AML-193 (cell line): ENCODE data around the gene SSC5D.
"Not testable (repeated sequence)": the region's sequence is repeated elsewhere in the genome, so short reads cannot be mapped to it uniquely, and the experiment has no call there.

Experiments
- DNase-seq, 2 experiments: peaks; one replicate each; lab custom pipeline; 2025; lab: John Stamatoyannopoulos, UW

SSC5D gene

DNA sequence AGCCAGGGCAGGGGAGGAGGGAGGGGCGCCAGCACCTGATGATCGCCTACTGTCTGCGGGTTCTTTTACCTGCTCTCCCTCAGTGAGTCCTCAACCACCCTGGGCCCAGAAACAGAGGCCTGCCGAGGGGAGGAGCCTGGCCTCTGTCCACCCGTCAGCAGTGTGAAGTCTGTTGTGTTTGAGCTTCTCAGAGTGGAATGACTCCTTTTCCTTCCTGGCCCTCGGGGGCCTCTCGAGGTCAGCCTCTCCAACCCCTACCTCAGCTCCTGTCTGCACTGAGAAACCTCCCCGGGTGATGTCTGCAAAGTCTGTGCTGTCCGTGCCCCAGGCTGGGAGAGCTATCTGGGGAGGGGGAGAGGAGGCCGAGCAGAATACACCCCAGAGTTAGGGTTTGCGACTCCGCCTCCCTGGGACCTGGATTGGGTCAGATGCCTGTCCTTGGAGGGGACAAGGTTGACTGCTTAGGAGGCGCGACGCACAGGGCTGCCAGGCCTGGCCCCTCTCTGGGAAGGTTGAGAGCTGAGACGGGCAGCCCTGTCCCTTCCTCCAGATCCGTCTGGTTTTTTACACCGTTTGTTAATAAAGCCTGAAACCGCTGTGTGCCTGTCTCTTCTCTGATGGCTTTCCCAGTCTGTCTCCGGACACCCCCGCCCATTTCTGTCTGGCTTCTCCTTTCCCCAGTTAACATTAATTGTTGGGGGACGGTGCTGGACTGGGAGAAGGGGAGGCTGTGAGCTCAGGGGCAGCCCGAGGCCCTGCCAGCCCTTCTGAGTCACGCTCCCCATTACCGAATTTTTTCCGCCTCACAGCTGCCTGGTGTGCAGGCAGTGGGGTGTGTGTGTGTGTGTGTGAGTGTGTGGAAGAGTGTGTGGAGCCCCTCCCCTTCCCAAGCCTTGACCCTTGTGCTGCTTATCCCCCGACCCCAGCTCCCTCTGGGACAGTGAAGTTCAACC is 989 bp upstream of the SSC5D start:
- DNase-seq: no peak

- DNase-seq: no peak
Measured at GRCh38 chr19:55488986-55489710, 912 bp downstream of the SSC5D start.

- DNase-seq: no peak
Measured at GRCh38 chr19:55489711-55490477, 1.7 kb downstream of the SSC5D start.

GRCh38 chr19:55490478-55491432 is 2.5 kb downstream of the SSC5D start:
- DNase-seq: no peak

DNA sequence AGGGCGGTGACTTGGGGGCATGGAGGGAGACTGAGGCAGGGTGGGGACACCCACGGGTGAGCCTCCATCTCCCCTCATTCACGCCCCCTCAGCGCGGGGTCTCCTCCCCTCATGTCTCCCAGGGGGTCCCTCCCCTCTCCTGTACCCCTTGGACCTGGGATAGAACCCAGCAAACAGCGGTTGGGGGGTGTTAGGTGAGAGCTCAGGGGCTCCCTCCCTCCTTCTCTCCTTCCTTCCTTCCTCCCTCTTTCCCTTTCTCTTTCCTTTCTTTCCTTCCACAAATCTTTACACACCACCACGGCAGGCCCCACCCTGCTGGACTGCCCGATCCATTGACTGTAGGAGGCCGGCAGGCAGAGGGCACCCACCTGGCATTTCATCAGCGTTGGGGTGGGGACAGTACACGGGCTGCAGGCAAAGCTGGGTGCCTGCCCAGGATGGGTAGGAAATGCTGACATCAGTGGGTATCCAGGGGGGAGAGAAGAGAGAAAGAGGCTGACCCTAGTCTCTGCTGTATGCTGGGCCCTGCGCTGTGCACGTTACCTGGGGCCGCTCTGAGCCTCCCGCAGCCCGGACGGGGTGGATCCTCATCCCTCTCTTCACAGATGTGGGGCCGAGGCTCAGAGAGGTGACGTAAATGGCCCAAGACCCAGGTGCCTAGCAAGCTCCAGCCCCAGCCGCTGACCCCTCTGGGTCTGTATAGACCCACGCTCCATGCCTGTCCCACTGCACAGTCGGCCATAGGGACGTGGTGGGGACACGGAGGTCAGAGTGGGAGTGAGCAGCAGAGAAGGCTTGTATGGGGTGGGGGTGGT is 3.5 kb downstream of the SSC5D start:
- DNase-seq: no peak

DNA sequence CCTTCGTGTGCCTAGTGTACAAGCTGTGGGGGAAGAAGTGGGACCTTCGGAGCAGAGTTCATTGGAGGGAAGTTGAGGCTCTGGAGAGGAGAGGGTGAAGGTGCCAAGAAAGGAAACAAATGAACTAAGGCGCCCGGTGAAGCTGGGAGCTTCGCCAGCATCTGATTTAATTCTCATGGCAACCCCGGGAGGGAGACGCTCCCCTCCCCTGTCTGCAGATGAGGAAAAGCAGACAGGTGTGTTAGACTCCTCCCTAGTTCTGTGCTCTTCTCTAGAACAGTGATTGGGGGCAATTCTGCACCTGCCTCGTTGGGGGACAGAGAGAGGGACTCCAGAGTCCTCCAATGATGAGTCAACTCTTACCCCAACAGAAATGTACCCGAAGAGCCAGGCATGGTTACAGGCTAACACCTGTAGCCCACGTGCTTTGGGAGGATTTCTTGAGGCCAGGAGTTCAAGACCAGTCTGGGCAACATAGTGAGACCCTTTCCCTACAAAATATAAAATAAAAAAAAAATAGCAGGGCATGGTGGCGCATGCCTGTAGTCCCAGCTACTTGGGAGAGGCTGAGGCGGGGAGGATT is 4.2 kb downstream of the SSC5D start:
- DNase-seq: no peak

GRCh38 chr19:55493052-55493644 is 4.9 kb downstream of the SSC5D start:
- no peak for DNase-seq

GRCh38 chr19:55493645-55494171 is 5.5 kb downstream of the SSC5D start:
- DNase-seq: no peak

DNA sequence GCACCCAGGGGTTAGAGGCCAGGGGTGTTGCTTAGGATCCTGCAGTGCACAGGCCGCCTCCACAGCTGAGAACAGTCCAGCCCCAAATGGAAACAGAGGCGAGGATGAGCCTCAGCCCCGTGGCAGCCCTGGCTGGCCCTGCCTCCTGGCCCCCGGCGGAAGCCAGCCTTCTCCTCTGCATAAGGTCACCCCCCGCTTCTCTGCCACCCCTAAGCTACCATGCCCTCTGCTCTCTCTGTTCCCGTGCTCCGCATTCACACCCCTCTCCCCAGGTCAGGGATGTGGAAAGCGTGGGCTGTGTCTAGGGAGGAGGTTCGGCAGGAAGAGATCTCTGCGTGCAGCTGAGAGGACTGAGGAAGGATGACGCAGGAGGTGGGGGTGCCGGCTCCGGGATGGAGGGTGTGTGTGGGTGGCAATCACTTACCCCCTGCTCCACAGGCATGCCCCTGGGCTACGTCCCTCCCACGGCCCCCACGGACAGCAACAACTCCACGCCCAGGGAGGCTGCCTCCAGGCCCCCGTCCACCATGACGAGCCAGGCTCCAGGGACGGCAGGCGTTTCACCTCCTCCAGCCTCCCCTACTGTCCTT is 6.0 kb downstream of the SSC5D start:
- no peak for DNase-seq

- no peak for DNase-seq
Measured at GRCh38 chr19:55495646-55496349, 7.6 kb downstream of the SSC5D start.

- DNase-seq: not testable (repeated sequence)
Measured at GRCh38 chr19:55496820-55497219, 8.6 kb downstream of the SSC5D start.

DNA sequence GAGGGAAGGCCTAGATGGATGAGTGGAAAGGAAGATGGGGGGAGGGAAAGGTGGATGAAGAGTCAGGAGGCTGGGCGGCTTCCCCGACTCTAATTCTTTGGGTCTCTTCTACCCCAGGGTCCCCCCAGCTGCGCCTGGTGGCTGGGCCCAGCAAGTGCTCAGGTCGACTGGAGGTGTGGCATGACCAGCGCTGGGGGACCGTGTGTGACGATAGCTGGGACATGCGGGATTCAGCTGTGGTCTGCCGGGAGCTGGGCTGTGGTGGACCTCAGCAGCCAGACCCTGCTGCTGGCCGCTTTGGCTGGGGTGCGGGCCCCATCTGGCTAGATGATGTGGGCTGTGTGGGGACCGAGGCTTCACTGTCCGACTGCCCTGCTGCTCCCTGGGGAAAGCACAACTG is 9.5 kb downstream of the SSC5D start:
- DNase-seq: no peak

GRCh38 chr19:55498246-55498840 is 10.1 kb downstream of the SSC5D start:
- DNase-seq: no peak

GRCh38 chr19:55500368-55500952 is 12.2 kb downstream of the SSC5D start:
- no peak for DNase-seq

DNA sequence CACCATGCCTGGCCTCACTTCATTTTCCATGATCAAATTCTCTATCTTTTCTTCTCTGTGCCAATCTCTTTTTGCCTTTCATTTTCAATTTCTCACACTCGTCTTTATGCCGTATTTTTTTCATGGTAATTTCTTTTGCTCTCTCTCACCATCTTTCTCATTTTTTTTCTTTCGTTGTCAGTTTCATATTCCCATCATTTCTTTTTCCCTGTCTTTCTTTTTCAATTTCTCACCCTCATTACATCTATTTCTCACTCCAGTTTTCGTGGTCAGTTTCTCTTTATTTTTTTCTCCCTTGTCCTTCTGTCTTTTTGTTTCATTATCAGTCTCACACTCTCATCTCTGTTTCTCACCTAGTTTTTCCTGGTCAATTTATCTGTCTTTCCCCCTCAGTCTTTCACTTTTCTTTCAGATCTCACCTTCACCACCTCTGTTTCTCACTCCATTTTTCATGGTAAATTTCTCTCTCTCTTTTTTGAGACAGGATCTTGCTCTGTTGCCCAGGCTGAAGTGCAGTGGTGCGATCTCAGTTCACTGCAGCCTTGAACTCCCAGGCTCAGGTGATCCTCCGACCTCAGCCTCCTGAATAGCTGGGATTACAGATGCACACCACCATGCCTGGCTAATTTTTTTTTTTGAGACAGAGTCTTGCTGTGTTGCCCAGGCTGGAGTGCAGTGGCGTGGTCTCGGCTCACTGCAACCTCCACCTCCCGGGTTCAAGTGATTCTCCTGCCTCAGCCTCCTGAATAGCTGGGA is 14.1 kb downstream of the SSC5D start:
- DNase-seq: no peak

- no peak for DNase-seq
Measured at GRCh38 chr19:55503157-55503501, 14.9 kb downstream of the SSC5D start.
